Heart left ventricle (tissue), 16 donors: Measurements from ENCODE around the gene MRGPRX4. TPM values are rescaled to one million over a fixed set of nuclear protein-coding genes. Genes with fewer than 3 reads are reported as not detected.
"Not testable (repeated sequence)": the region's sequence is repeated elsewhere in the genome, so short reads cannot be mapped to it uniquely, and the experiment has no call there.

Source experiments
- ATAC-seq, 4 donors: fragments of 200-7000 bp; cut with Tn5 transposase; one replicate each; pipeline ENCODE4 v1.9.1; 2020 to 2022; ENCODE audit warnings: moderate library complexity in 4 of 4, mild to moderate bottlenecking in 3 of 4, moderate number of reproducible peaks in 1 of 4
- DNase-seq, 5 donors: peaks; one replicate each; pipeline ENCODE4 v3.0.0-alpha.2; 2020
- H3K27ac ChIP-seq, 12 donors: fragments of 200-600 bp; sonication (generic) in 4 of 12; one replicate each; pipeline versions ENCODE4 v1.5.0 to v1.8.0; 2016 to 2022; ENCODE audit warnings: mild to moderate bottlenecking in 2 of 12
- H3K27me3 ChIP-seq, 9 donors: fragments of 200-600 bp; sonication (generic) in 2 of 9; one replicate each; pipeline versions ENCODE4 v1.5.1 to v1.8.0; 2016 to 2022; ENCODE audit warnings: mild to moderate bottlenecking in 3 of 9
- H3K36me3 ChIP-seq, 9 donors: fragments of 200-600 bp; sonication (generic) in 2 of 9; one replicate each; pipeline versions ENCODE4 v1.5.0 to v1.8.0; 2018 to 2022; ENCODE audit warnings: mild to moderate bottlenecking in 2 of 9
- H3K4me1 ChIP-seq, 12 donors: fragments of 200-600 bp; sonication (generic) in 4 of 12; one replicate each; pipeline versions ENCODE4 v1.5.0 to v1.8.0; 2016 to 2022; ENCODE audit warnings: mild to moderate bottlenecking in 3 of 12
- H3K4me3 ChIP-seq, 12 donors: fragments of 200-600 bp; sonication (generic) in 4 of 12; one replicate each; pipeline versions ENCODE4 v1.5.0 to v1.8.0; 2017 to 2022; ENCODE audit warnings: mild to moderate bottlenecking in 9 of 12, moderate library complexity in 4 of 12
- H3K9me3 ChIP-seq, 12 donors: fragments of 200-600 bp; sonication (generic) in 4 of 12; one replicate each; pipeline versions ENCODE4 v1.5.0 to v1.8.0; 2016 to 2022; ENCODE audit warnings: mild to moderate bottlenecking in 1 of 12
- CTCF ChIP-seq, 12 donors: fragments of 200-600 bp; sonication (generic) in 4 of 12; IDR thresholded peaks; one replicate each; pipeline versions ENCODE4 v1.5.0 to v1.8.0; 2018 to 2022; ENCODE audit warnings: antibody characterized with exemption in 12 of 12, mild to moderate bottlenecking in 5 of 12
- POLR2A ChIP-seq, 2 donors: fragments of 450-650 bp; IDR thresholded peaks; one replicate each; pipeline ENCODE4 v1.6.1; 2017; ENCODE audit warnings: antibody characterized with exemption in 2 of 2, mild to moderate bottlenecking in 2 of 2, moderate library complexity in 2 of 2
- WGBS, 4 donors: extraction: QIAGEN DNeasy Blood & Tissue Kit in 2 of 4; methylation state at CpG; one replicate each; pipeline versions ENCODE4 v1.1.5 to v1.1.7; 2013 to 2018; 5-methylcytosine and 5-hydroxymethylcytosine counted together
- intact Hi-C, 10 donors: fragments of 100-400 bp; cut with DNase I; formaldehyde crosslinking; loops; one replicate each; pipeline versions ENCODE4 v1.11.1 to v1.14.2; 2022
- polyA plus RNA-seq, 2 donors: library from polyadenylated mRNA; stranded (reverse); fragments of 200-250 nt; gene quantifications; one replicate each; pipeline ENCODE4 v1.2.3, GENCODE V29; 2013
- total RNA-seq, 9 donors: library from RNA; depleted of rRNA in 2 of 9; stranded (reverse); fragments of >200 nt in 2 of 9; fragmentation: NEBNext Ultra II Directional in 3 of 9; extraction: Animal tissue kit (Norgen Biotek cat#: 25700) in 3 of 9; gene quantifications; one replicate each; pipeline versions ENCODE4 v1.1.0 to v1.2.4, GENCODE V29; 2016 to 2023
- donor health status: ischemic (EF 13 %, LVEDD 7.1; RV severe dilation, severe dysfunction).
- donor health status: healthy with polysubstance abuse.
- donor health status: DM: no; HTN: yes; CAD: no.
- donor health status: DM: no; HTN: no; CAD: no.
- donor health status: ischemic (EF 25% LVEDD 6.9; RV normal size, moderate dysfunction).
- donor health status: ischemic (EF 25% LVEDD 5.7; RV mildly dilated, moderate dysfunction).
- donor health status: healthy.
- donor health status: DM: yes; HTN: yes; CAD: no.
- donor health status: ischemic (EF 35%, LVEDD 5.7; RV mildly dilated, moderate dysfunction).
- donor health status: nonischemic (EF 11% LVEDD 7.7; RV severe dilation, severe dysfunction).
- donor health status: DM: yes; HTN: yes; CAD: no.
- donor health status: PGD.
- donor health status: ischemic (EF 29% LVEDD 5.4; RV normal size, mild dysfunction).
- donor health status: nonischemic (EF 23%, LVEDD 6.1; RV moderate dilation, normal function).

MRGPRX4 gene
- total and polyA plus RNA-seq, 11 donors, result not detected

- H3K36me3 ChIP-seq, result no peaks in the 10 kb centered on the region
- H3K4me1 ChIP-seq, result no peaks in the 10 kb centered on the region
- no peak overlapping the region for H3K4me3 ChIP-seq
- no peak for ATAC-seq
- intact Hi-C loops, result no loop called here
- H3K9me3 ChIP-seq, result no peaks in the 10 kb centered on the region
- WGBS, 4 donors, result 84 to 87% (median 85%) methylated on average over 28 of the region's 28 CpGs
- H3K27me3 ChIP-seq, result peaks cover 0 to 16% (median 3%) of the 10 kb centered on the region in 9 donors
- no peak overlapping the region for H3K27ac ChIP-seq
- TF ChIP-seq POLR2A (IDR thresholded peaks at IDR 0.05) (no peak), CTCF (IDR thresholded peaks at IDR 0.05) (no peak)
- no peak for DNase-seq
These were observed 709 bp downstream of the MRGPRX4 start for GRCh38 chr11:18173225-18173866.

GRCh38 chr11:18188796-18189195, 16.2 kb downstream of the MRGPRX4 start:
- Histone ChIP-seq H3K9me3 (no peaks in the 10 kb centered on the region), H3K27me3 (peaks cover 0 to 26% (median 0%) of the 10 kb centered on the region in 9 donors)
- 90 to 94% (median 93%) methylated on average over 24 of the region's 24 CpGs for WGBS, 4 donors

DNA sequence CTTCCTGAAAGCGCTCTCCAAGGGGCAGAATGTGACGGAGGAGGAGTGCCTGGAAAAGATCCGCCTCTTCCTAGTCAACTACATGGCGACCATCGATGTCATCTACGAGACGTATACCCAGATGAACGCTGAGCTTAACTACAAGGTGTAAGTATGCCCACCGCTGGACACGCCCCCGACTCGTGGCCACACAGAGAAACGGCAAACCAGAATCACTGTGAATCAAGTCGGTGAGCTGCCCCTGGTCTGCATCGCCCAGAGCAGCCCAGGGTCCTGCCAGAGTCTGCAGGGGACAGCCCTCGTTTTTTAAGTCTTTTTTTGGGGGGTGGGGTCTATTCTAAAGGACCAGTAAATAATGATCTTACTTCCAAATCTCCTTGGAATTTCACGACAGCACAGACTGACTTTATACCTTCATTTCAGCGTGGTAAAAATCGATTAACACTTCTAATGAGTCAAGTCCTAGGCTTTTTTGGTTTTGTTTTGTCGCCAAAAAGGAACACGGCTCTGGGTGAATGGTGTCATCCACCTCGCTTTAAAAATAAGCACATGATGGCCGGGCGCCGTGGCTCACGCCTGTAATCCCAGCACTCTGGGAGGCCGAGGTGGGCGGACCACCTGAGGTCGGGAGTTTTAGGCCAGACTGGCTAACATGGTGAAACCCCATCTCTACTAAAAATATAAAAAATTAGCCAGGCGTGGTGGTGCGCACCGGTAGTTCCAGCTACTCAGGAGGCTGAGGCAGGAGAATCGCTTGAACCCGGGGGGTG, 17.0 kb downstream of the MRGPRX4 start:
- ATAC-seq, intact Hi-C loops: not testable (repeated sequence)

More at GRCh38 chr11:18188796-18189195, 16.2 kb downstream of the MRGPRX4 start:
- Histone ChIP-seq H3K4me3 (no peak overlapping the region), H3K36me3 (no peaks in the 10 kb centered on the region), H3K27ac (no peak overlapping the region), H3K4me1 (no peaks in the 10 kb centered on the region)
- ATAC-seq (no peak), DNase-seq (no peak)
- no peak for TF ChIP-seq CTCF (IDR thresholded peaks at IDR 0.05)
- no peak for TF ChIP-seq POLR2A (IDR thresholded peaks at IDR 0.05)
- intact Hi-C loops, result no loop called here

DNA sequence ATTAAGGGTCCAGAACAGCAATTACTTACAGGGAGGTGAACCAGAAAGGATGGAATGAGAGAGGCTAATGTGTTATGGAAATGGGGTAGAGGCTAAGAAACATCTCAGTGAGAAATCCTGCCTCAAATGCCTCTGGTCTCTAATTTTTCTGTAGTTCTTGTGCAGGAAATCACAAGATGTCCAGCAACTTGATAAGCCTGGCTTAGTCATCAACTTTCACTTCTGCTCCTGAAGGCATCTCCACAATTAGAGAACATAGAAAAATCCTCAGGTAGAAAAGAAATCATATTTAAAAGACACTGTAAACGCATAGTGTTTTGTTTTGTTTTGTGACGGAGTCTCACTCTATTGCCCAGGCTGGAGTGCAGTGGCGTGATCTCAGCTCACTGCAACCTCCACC, 18.7 kb downstream of the MRGPRX4 start:
- H3K9me3 ChIP-seq, result no peaks in the 10 kb centered on the region
- intact Hi-C loops, result no loop called here
- TF ChIP-seq CTCF (IDR thresholded peaks at IDR 0.05) (no peak), POLR2A (IDR thresholded peaks at IDR 0.05) (no peak)
- no peak for ATAC-seq
- 91 to 95% (median 94%) methylated on average over 3 of the region's 3 CpGs for WGBS, 4 donors
- peaks cover 0 to 26% (median 0%) of the 10 kb centered on the region in 9 donors for H3K27me3 ChIP-seq
- H3K27ac ChIP-seq, result no peak overlapping the region
- H3K36me3 ChIP-seq, result no peaks in the 10 kb centered on the region
- no peak for DNase-seq
- H3K4me3 ChIP-seq, result no peak overlapping the region
- no peaks in the 10 kb centered on the region for H3K4me1 ChIP-seq

More for the DNA sequence above, 17.0 kb downstream of the MRGPRX4 start:
- not testable (repeated sequence) for H3K36me3 ChIP-seq, DNase-seq, H3K4me1 ChIP-seq, H3K27ac ChIP-seq, H3K4me3 ChIP-seq, H3K9me3 ChIP-seq
- WGBS, 4 donors, result 88 to 91% (median 89%) methylated on average over 34 of the region's 34 CpGs
- H3K27me3 ChIP-seq, result peaks cover 0 to 26% (median 0%) of the 10 kb centered on the region in 9 donors
